ENCODE measurements around the gene MAP6.

- TF ChIP-seq CTCF (IDR thresholded peaks at IDR 0.05) (no peak), POLR2A (IDR thresholded peaks at IDR 0.05) (no peak), EP300 (IDR thresholded peaks at IDR 0.05) (no peak)
These were observed 36.4 kb downstream of the MAP6 start for GRCh38 chr11:75632450-75632849.

Measured in sigmoid colon (tissue), 4 donors.